CD14-positive monocyte (primary cell): Measurements from ENCODE around the gene TMEM63C. TPM values are rescaled to one million over a fixed set of nuclear protein-coding genes. Genes with fewer than 3 reads are reported as not detected.

Experiments
- DNase-seq, 3 donors: peaks; one replicate each; pipeline ENCODE4 v3.0.0-alpha.2; 2011 to 2022
- H2AFZ ChIP-seq: 2 replicates; pipeline ENCODE4 v1.6.0; 2012; ENCODE audit warnings: mild to moderate bottlenecking, low read depth, low read length, inconsistent platforms; ENCODE audit not compliant: insufficient read depth, poor library complexity, severe bottlenecking
- H3K27ac ChIP-seq, 2 donors: 1 replicate in 1 of 2; 2 replicates in 1 of 2; pipeline ENCODE4 v1.5.1; 2012 to 2013; ENCODE audit warnings: low read length in 2 of 2, control low read depth in 1 of 2, inconsistent platforms in 1 of 2, low read depth in 1 of 2, mild to moderate bottlenecking in 1 of 2
- H3K27me3 ChIP-seq, 2 donors: one replicate each; pipeline versions ENCODE4 v1.6.0 to v1.6.1; 2011 to 2013; ENCODE audit warnings: low read length in 2 of 2; ENCODE audit not compliant: control insufficient read depth in 2 of 2, insufficient read depth in 2 of 2
- H3K36me3 ChIP-seq, 2 donors: replicated peaks in 1 of 2; 1 replicate in 1 of 2; 2 replicates in 1 of 2; pipeline versions ENCODE4 v1.5.1 to v1.6.1; 2012 to 2013; ENCODE audit warnings: low read length in 2 of 2, control low read depth in 1 of 2, inconsistent platforms in 1 of 2, mild to moderate bottlenecking in 1 of 2; ENCODE audit not compliant: insufficient read depth in 2 of 2, control insufficient read depth in 1 of 2
- H3K4me1 ChIP-seq, 2 donors: 1 replicate in 1 of 2; 2 replicates in 1 of 2; pipeline versions ENCODE4 v1.5.1 to v1.6.1; 2012 to 2013; ENCODE audit warnings: low read length in 2 of 2, control low read depth in 1 of 2, inconsistent platforms in 1 of 2, mild to moderate bottlenecking in 1 of 2, moderate library complexity in 1 of 2; ENCODE audit not compliant: insufficient read depth in 2 of 2, control insufficient read depth in 1 of 2
- H3K4me2 ChIP-seq: replicated peaks from 2 replicates; pipeline ENCODE3; 2012; ENCODE audit warnings: low read length, moderate library complexity, mild to moderate bottlenecking; ENCODE audit not compliant: poor library complexity, severe bottlenecking; ENCODE audit errors: extremely low read depth
- H3K4me3 ChIP-seq, 3 experiments: fragments of 200-600 bp in 1 of 3; sonication (generic) in 1 of 3; replicated peaks in 1 of 3; 1 replicate in 2 of 3; 2 replicates in 1 of 3; pipeline ENCODE4 v1.5.1; 2011 to 2013; ENCODE audit warnings: low read length in 3 of 3, mild to moderate bottlenecking in 3 of 3, control low read depth in 2 of 3, low read depth in 2 of 3, inconsistent platforms in 1 of 3, moderate library complexity in 1 of 3
- H3K79me2 ChIP-seq: 2 replicates; pipeline ENCODE4 v1.6.0; 2012; ENCODE audit warnings: mild to moderate bottlenecking, control low read depth, inconsistent platforms, low read length, moderate library complexity; ENCODE audit not compliant: insufficient read depth
- H3K9ac ChIP-seq: 2 replicates; pipeline ENCODE4 v1.6.0; 2017; ENCODE audit warnings: low read length, mild to moderate bottlenecking; ENCODE audit not compliant: insufficient read depth, poor library complexity, severe bottlenecking
- H3K9me3 ChIP-seq, 2 donors: replicated peaks in 1 of 2; 1 replicate in 1 of 2; 2 replicates in 1 of 2; pipeline versions ENCODE4 v1.5.1 to v1.6.1; 2012 to 2013; ENCODE audit warnings: low read length in 2 of 2, control low read depth in 1 of 2; ENCODE audit not compliant: control insufficient read depth in 1 of 2, insufficient read depth in 1 of 2
- H4K20me1 ChIP-seq: 2 replicates; pipeline ENCODE4 v1.6.0; 2012; ENCODE audit warnings: mild to moderate bottlenecking, low read length, control low read depth, moderate library complexity; ENCODE audit not compliant: insufficient read depth
- H3K27ac Mint-ChIP-seq, 7 donors: one replicate each; pipeline ENCODE4 v1.8.0; 2020; ENCODE audit warnings: mild to moderate bottlenecking in 7 of 7, mixed read lengths in 7 of 7, moderate library complexity in 6 of 7, inconsistent platforms in 2 of 7
- H3K27me3 Mint-ChIP-seq, 3 donors: one replicate each; pipeline ENCODE4 v1.8.0; 2021 to 2022; ENCODE audit warnings: low read depth in 3 of 3, mild to moderate bottlenecking in 3 of 3, mixed read lengths in 3 of 3, moderate library complexity in 3 of 3, inconsistent platforms in 1 of 3
- H3K36me3 Mint-ChIP-seq, 2 donors: one replicate each; pipeline ENCODE4 v1.8.0; 2020; ENCODE audit warnings: mixed read lengths in 2 of 2, inconsistent platforms in 1 of 2, mild to moderate bottlenecking in 1 of 2
- H3K4me1 Mint-ChIP-seq: one replicate; pipeline ENCODE4 v1.8.0; 2020; ENCODE audit warnings: mild to moderate bottlenecking, mixed read lengths
- H3K4me3 Mint-ChIP-seq, 2 donors: one replicate each; pipeline ENCODE4 v1.8.0; 2020; ENCODE audit warnings: mild to moderate bottlenecking in 2 of 2, mixed read lengths in 2 of 2, moderate library complexity in 1 of 2
- H3K9me3 Mint-ChIP-seq, 7 donors: one replicate each; pipeline ENCODE4 v1.8.0; 2020 to 2022; ENCODE audit warnings: mixed read lengths in 7 of 7, mild to moderate bottlenecking in 6 of 7, moderate library complexity in 6 of 7, inconsistent platforms in 2 of 7
- WGBS: methylation state at CpG from one replicate; pipeline ENCODE4 v1.1.5; 2013; ENCODE audit warnings: missing lambda C conversion rate; ENCODE audit not compliant: insufficient coverage; 5-methylcytosine and 5-hydroxymethylcytosine counted together
- intact Hi-C, 2 donors: fragments of 100-400 bp; cut with micrococcal nuclease; formaldehyde crosslinking; loops; one replicate each; pipeline versions ENCODE4 v1.15.0 to v1.15.1; 2023
- polyA plus RNA-seq, 3 donors: library from polyadenylated mRNA; depleted of rRNA in 1 of 3; unstranded in 2 of 3; stranded (reverse) in 1 of 3; fragments of 300-500 nt in 2 of 3; fragments of >200 nt in 1 of 3; fragmentation: Illumina TruSeq in 2 of 3; gene quantifications; 1 replicate in 2 of 3; 2 replicates in 1 of 3; pipeline ENCODE4 v1.2.3, GENCODE V29; 2012 to 2021
- TF ChIP-seq, protein P1 (sequence below): fragments of 200-600 bp; IDR thresholded peaks from one replicate; pipeline ENCODE4 v1.8.0; 2022; ENCODE audit warnings: antibody characterized with exemption, mild to moderate bottlenecking

TMEM63C gene
- polyA plus RNA-seq, 3 donors = 0.78 to 4.4 TPM; not detected in 1

DNA sequence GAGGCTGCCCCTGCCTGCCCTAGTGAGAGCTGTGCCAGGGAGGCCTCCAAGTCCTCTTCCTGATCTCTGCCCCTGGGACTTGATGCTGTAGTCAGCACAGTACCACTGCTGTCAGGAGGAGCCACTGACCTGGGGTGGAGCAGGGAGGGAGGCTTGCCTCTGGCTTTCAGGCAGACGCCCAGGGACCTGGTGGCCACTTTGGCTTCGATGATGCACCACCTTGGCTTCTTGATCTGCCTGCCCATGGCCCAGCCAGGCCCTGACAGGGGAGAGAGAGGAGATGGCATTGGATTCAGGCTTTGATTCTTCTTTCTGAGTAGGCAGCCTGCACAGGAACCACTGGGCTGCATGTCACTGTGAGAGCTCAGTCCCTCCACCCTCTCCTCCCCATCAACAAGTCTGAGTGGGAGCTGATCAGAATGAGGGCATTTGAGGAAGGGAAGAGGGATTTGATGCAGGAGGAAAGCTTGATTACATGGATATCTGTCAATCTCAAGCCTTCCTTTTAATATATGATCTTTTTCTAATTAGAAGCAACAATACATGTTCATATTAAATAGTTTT lies 24.7 kb downstream of the TMEM63C start:
- Mint-ChIP-seq H3K27me3 (peaks cover 5 to 7% (median 5%) of the 10 kb centered on the region in 3 donors), H3K27ac (no peak overlapping the region), H3K4me1 (no peaks in the 10 kb centered on the region), H3K36me3 (no peaks in the 10 kb centered on the region), H3K9me3 (no peaks in the 10 kb centered on the region), H3K4me3 (no peak overlapping the region)
- Histone ChIP-seq H3K9me3 (no peaks in the 10 kb centered on the region), H3K79me2 (no peaks in the 10 kb centered on the region), H2AFZ (no peak overlapping the region), H4K20me1 (no peaks in the 10 kb centered on the region), H3K36me3 (no peaks in the 10 kb centered on the region), H3K4me2 (no peak overlapping the region), H3K27me3 (no peaks in the 10 kb centered on the region), H3K9ac (no peak overlapping the region), H3K4me1 (no peaks in the 10 kb centered on the region), H3K4me3 (no peak overlapping the region), H3K27ac (no peak overlapping the region)
- DNase-seq = no peak
- 88% methylated on average over 2 of the region's 2 CpGs for WGBS
- intact Hi-C loops = no loop called here
- TF ChIP-seq, protein P1, sequence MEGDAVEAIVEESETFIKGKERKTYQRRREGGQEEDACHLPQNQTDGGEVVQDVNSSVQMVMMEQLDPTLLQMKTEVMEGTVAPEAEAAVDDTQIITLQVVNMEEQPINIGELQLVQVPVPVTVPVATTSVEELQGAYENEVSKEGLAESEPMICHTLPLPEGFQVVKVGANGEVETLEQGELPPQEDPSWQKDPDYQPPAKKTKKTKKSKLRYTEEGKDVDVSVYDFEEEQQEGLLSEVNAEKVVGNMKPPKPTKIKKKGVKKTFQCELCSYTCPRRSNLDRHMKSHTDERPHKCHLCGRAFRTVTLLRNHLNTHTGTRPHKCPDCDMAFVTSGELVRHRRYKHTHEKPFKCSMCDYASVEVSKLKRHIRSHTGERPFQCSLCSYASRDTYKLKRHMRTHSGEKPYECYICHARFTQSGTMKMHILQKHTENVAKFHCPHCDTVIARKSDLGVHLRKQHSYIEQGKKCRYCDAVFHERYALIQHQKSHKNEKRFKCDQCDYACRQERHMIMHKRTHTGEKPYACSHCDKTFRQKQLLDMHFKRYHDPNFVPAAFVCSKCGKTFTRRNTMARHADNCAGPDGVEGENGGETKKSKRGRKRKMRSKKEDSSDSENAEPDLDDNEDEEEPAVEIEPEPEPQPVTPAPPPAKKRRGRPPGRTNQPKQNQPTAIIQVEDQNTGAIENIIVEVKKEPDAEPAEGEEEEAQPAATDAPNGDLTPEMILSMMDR = no peak

DNA sequence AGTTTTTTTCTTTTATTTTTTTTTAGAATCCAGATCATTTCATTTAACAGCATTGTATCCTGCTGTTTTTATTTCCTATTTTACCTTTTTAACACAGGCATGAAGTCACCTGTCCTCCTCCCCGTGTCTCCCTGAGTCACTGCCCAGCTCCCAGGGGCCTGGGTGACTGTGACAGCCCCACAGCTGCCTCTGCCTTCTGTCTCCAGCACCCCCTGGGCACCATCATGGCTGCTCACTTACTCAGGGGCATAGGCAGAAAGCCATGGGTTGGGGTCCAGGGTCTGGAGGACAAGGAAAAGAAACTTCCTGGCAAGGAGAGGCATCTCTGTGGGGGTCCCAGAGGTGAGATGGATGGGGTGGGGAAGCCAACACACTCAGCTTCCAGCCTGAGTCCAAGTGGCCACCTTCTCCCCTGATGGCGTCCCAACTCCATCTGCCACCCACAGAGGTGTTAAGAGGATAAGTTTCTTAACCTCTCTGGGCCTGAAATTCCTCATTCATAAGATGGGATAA lies 25.3 kb downstream of the TMEM63C start:
- Mint-ChIP-seq H3K27ac (no peak overlapping the region), H3K9me3 (no peaks in the 10 kb centered on the region), H3K4me1 (no peaks in the 10 kb centered on the region), H3K27me3 (peaks cover 5 to 7% (median 5%) of the 10 kb centered on the region in 3 donors), H3K36me3 (no peaks in the 10 kb centered on the region), H3K4me3 (no peak overlapping the region)
- H3K9me3 ChIP-seq = no peaks in the 10 kb centered on the region
- TF ChIP-seq, protein P1 = no peak
- H3K79me2 ChIP-seq = no peaks in the 10 kb centered on the region
- no peaks in the 10 kb centered on the region for H3K36me3 ChIP-seq
- H3K9ac ChIP-seq = no peak overlapping the region
- 63% methylated on average over 1 of the region's 2 CpGs for WGBS
- peaks cover 5% of the 10 kb centered on the region for H4K20me1 ChIP-seq
- H3K4me3 ChIP-seq = no peak overlapping the region
- intact Hi-C loops = no loop called here
- H2AFZ ChIP-seq = no peak overlapping the region
- H3K27me3 ChIP-seq = no peaks in the 10 kb centered on the region
- H3K4me1 ChIP-seq = no peaks in the 10 kb centered on the region
- no peak overlapping the region for H3K27ac ChIP-seq
- no peak overlapping the region for H3K4me2 ChIP-seq
- no peak for DNase-seq
